Measurements from ENCODE around the gene IGLL5. TPM values are rescaled to one million over a fixed set of nuclear protein-coding genes. Genes with fewer than 3 reads are reported as not detected.

Gene IGLL5
- polyA plus RNA-seq, 1 of the 3 experiments (the other 2 are of a cell fraction) = not detected

DNA sequence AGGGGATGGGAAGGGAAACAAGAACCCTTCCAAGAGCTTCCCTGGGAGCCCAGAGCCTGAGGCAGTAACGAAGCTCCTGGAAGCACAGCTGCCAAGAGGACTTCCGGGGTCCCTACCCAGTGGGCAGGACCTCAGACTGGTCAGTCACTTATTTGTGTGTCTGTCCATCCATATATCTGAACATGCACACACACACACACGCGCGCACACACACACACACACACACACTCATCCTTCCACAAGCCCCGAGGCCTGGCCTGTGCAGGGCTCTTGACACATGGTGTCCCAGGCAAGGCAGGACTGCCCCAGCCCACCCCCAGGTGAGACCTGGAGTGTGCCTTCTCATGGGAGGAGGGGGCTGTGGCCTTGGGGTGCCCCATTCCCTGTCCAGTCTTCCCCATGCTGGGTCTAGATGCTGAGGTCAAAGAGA lies 44.9 kb downstream of the IGLL5 start:
- Histone ChIP-seq H4K20me1 (ENCODE audit: insufficient read depth) (no peaks in the 10 kb centered on the region), H3K4me1 (ENCODE audit: control insufficient read depth in 1 of 2, insufficient read depth in 2 of 2, low read depth in 1 of 2, low read length in 1 of 2) (peaks cover 0 to 8% of the 10 kb centered on the region in 2 experiments; a peak in 1 of 4 replicates), H2AFZ (ENCODE audit: low read depth) (no peak overlapping the region), H3K9me2 (no peaks in the 10 kb centered on the region), H3K79me2 (ENCODE audit: insufficient read depth) (no peaks in the 10 kb centered on the region), H3K4me2 (no peak overlapping the region), H3K9ac (no peak overlapping the region), H3K36me3 (replicated peaks in 1 of 2; ENCODE audit: control insufficient read depth in 1 of 2, insufficient read depth in 2 of 2, low read length in 1 of 2) (no peaks in the 10 kb centered on the region), H3K27me3 (ENCODE audit: insufficient read depth) (no peaks in the 10 kb centered on the region; the same call in 1 of the 2 replicates), H3F3A (replicated peaks; ENCODE audit: insufficient read depth) (no peaks in the 10 kb centered on the region), H3K4me3 (ENCODE audit: low read depth in 2 of 2, low read length in 1 of 2) (no peak overlapping the region), H3K27ac (ENCODE audit: low read depth in 2 of 2, low read length in 1 of 2) (no peak overlapping the region), H3K9me3 (no peaks in the 10 kb centered on the region)
- WGBS (ENCODE audit: low lambda C conversion rate) = 58% methylated on average over 4 of the region's 6 CpGs
- ChIA-PET POLR2A (no interaction called here), CTCF (interaction anchor here (0.9 to 8.7 kb wide), 10 partner anchors 10 to 196 kb away, joined by 3 to 52 read pairs (median 5); no protein-coding TSS in a partner anchor)
- DNase-seq = no peak
- TF ChIP-seq MEF2A (IDR thresholded peaks at IDR 0.05; ENCODE audit: borderline replicate concordance, low read depth) = no peak
- no peak for TF ChIP-seq FOXJ3 (CRISPR knock-in tag; IDR thresholded peaks at IDR 0.05)
- no peak for TF ChIP-seq JUND (IDR thresholded peaks at IDR 0.05)
- TF ChIP-seq FOXM1 (IDR thresholded peaks at IDR 0.05; ENCODE audit: low read depth) = no peak
- TF ChIP-seq, protein P1, sequence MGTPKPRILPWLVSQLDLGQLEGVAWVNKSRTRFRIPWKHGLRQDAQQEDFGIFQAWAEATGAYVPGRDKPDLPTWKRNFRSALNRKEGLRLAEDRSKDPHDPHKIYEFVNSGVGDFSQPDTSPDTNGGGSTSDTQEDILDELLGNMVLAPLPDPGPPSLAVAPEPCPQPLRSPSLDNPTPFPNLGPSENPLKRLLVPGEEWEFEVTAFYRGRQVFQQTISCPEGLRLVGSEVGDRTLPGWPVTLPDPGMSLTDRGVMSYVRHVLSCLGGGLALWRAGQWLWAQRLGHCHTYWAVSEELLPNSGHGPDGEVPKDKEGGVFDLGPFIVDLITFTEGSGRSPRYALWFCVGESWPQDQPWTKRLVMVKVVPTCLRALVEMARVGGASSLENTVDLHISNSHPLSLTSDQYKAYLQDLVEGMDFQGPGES (IDR thresholded peaks at IDR 0.05; ENCODE audit: low read depth, low read length) = no peak
- no peak for TF ChIP-seq SMC3 (IDR thresholded peaks at IDR 0.05; ENCODE audit: low read depth, low read length)
- no peak for TF ChIP-seq RCOR1 (IDR thresholded peaks at IDR 0.05; ENCODE audit: low read length)
- no peak for TF ChIP-seq NFIC (IDR thresholded peaks at IDR 0.05; ENCODE audit: borderline replicate concordance)
- TF ChIP-seq ELF1 (IDR thresholded peaks at IDR 0.05) = no peak
- TF ChIP-seq POLR2AphosphoS5 (IDR thresholded peaks at IDR 0.05; ENCODE audit: low read depth, low read length) = no peak
- TF ChIP-seq GABPA (IDR thresholded peaks at IDR 0.05; ENCODE audit: low read depth) = no peak
- no peak for TF ChIP-seq TAF1 (IDR thresholded peaks at IDR 0.05; ENCODE audit: borderline replicate concordance, low read depth, low read length)
- TF ChIP-seq, protein P2, sequence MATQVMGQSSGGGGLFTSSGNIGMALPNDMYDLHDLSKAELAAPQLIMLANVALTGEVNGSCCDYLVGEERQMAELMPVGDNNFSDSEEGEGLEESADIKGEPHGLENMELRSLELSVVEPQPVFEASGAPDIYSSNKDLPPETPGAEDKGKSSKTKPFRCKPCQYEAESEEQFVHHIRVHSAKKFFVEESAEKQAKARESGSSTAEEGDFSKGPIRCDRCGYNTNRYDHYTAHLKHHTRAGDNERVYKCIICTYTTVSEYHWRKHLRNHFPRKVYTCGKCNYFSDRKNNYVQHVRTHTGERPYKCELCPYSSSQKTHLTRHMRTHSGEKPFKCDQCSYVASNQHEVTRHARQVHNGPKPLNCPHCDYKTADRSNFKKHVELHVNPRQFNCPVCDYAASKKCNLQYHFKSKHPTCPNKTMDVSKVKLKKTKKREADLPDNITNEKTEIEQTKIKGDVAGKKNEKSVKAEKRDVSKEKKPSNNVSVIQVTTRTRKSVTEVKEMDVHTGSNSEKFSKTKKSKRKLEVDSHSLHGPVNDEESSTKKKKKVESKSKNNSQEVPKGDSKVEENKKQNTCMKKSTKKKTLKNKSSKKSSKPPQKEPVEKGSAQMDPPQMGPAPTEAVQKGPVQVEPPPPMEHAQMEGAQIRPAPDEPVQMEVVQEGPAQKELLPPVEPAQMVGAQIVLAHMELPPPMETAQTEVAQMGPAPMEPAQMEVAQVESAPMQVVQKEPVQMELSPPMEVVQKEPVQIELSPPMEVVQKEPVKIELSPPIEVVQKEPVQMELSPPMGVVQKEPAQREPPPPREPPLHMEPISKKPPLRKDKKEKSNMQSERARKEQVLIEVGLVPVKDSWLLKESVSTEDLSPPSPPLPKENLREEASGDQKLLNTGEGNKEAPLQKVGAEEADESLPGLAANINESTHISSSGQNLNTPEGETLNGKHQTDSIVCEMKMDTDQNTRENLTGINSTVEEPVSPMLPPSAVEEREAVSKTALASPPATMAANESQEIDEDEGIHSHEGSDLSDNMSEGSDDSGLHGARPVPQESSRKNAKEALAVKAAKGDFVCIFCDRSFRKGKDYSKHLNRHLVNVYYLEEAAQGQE (IDR thresholded peaks at IDR 0.05; ENCODE audit: low read depth, low read length) = no peak

All from SK-N-SH (cell line).